SK-N-SH treated with all-trans-retinoic acid at 6 μM for 48 hours (cell line): ENCODE data around the gene MYOM1.

Experiments used
- CREB5 ChIP-seq: fragments of 250-450 bp; sonication (Bioruptor Pico); IDR thresholded peaks from 2 replicates; pipeline ENCODE4 v1.5.1; 2020; ENCODE audit warnings: low read depth, mild to moderate bottlenecking, moderate library complexity
- OSR1 ChIP-seq: fragments of 250-450 bp; sonication (Bioruptor Pico); IDR thresholded peaks from 2 replicates; pipeline ENCODE4 v1.8.0; 2022; ENCODE audit warnings: moderate library complexity, mild to moderate bottlenecking, inconsistent platforms
- PPARA ChIP-seq: fragments of 250-450 bp; sonication (Bioruptor Pico); IDR thresholded peaks from 2 replicates; pipeline ENCODE4 v1.5.0; 2020; ENCODE audit warnings: mild to moderate bottlenecking, borderline replicate concordance
- TCF4 ChIP-seq: fragments of 250-450 bp; sonication (Bioruptor Pico); IDR thresholded peaks from 2 replicates; pipeline ENCODE4 v1.8.0; 2021; ENCODE audit warnings: mild to moderate bottlenecking, moderate library complexity, borderline replicate concordance
- ZFP3 ChIP-seq: fragments of 250-450 bp; sonication (Bioruptor Pico); IDR thresholded peaks from 2 replicates; pipeline ENCODE4 v1.5.0; 2020; ENCODE audit warnings: mild to moderate bottlenecking, moderate library complexity
- ZFP30 ChIP-seq: fragments of 450-650 bp; formaldehyde crosslinking; IDR thresholded peaks from 2 replicates; pipeline ENCODE4 v1.5.0; 2022; ENCODE audit warnings: mild to moderate bottlenecking, moderate library complexity

GRCh38 chr18:3066341-3067110 is 153.2 kb downstream of the MYOM1 start:
- TF ChIP-seq ZFP3 (CRISPR knock-in tag), result no peak
- TF ChIP-seq OSR1, result no peak
- TF ChIP-seq TCF4 (CRISPR knock-in tag), result no peak
- TF ChIP-seq ZFP30 (CRISPR knock-in tag), result no peak
- TF ChIP-seq CREB5 (CRISPR knock-in tag), result no peak
- no peak for TF ChIP-seq PPARA (CRISPR knock-in tag)
